Measurements from ENCODE around the gene ANKRD9.

Gene ANKRD9

GRCh38 chr14:102469261-102469660 is 40.3 kb downstream of the ANKRD9 start:
- DNase-seq: no peak

GRCh38 chr14:102464846-102465341 is 44.7 kb downstream of the ANKRD9 start:
- DNase-seq: no peak

GRCh38 chr14:102464006-102464405 is 45.6 kb downstream of the ANKRD9 start:
- DNase-seq: no peak

GRCh38 chr14:102462391-102462790 is 47.2 kb downstream of the ANKRD9 start:
- DNase-seq: no peak

- no peak for DNase-seq
These were observed 47.9 kb downstream of the ANKRD9 start for GRCh38 chr14:102461490-102462338.

- DNase-seq: no peak
These were observed 52.1 kb downstream of the ANKRD9 start for GRCh38 chr14:102457509-102457908.

- DNase-seq: no peak
These were observed 54.9 kb downstream of the ANKRD9 start for GRCh38 chr14:102454711-102455110.

DNA sequence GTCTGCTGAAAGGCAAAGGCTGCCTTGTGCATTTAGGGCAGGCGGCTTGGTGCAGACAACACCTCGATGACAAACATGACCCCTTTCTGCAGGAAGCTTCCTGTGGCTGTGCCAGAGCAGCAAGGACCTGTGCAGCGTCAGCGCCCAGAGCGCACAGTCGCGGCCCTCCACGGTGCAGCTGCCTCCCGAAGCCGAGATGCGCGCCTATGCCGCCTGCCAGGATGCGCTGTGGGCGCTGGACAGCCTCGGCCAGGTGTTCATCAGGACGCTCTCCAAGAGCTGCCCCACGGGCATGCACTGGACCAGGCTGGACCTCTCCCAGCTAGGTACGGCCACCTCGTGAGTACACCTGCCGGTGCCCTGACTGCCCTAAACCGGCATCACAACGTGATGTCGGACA is 57.3 kb downstream of the ANKRD9 start:
- DNase-seq: no peak

All from kidney glomerular epithelial cell (primary cell).